H1 (cell line): ENCODE measurements around the gene RASL10A. TPM values are rescaled to one million over a fixed set of nuclear protein-coding genes. Genes with fewer than 3 reads are reported as not detected.
A peak's percentile ranks its signal among the peaks of the same experiment; 100 is the strongest.

Experiments
- CTCF ChIA-PET: fragments of 300-600 bp; sonication (Branson Sonifier 250); formaldehyde crosslinking; loops from one replicate; lab custom pipeline; 2021; ENCODE audit not compliant: partially characterized antibody; lab: Charles Lee
- POLR2A ChIA-PET: fragments of 300-600 bp; sonication (Branson Sonifier 250); formaldehyde crosslinking; loops from one replicate; lab custom pipeline; 2021; ENCODE audit warnings: inconsistent platforms; ENCODE audit not compliant: partially characterized antibody; lab: Charles Lee
- DNase-seq, 2 experiments: peaks; one replicate each; pipeline versions ENCODE4 v3.0.0 to v3.0.0-alpha.2; 2010 to 2022; ENCODE audit warnings: low spot score in 2 of 2, low read depth in 1 of 2, mixed read lengths in 1 of 2
- FAIRE-seq: peaks from 2 replicates; lab custom pipeline; 2011; peaks lifted over from hg19 to GRCh38; lab: Jason Lieb, UNC
- H2AFZ ChIP-seq: 2 replicates; pipeline ENCODE4 v1.8.1; 2012; ENCODE audit warnings: low read length, inconsistent platforms
- H2AK5ac ChIP-seq: 2 replicates; pipeline ENCODE4 v1.6.1; 2013; ENCODE audit warnings: low read depth, low read length
- H2BK120ac ChIP-seq: replicated peaks from 2 replicates; pipeline ENCODE3; 2013; ENCODE audit warnings: low read depth, low read length, inconsistent platforms
- H2BK12ac ChIP-seq: 2 replicates; pipeline ENCODE4 v1.6.1; 2013; ENCODE audit warnings: low read depth, low read length
- H2BK15ac ChIP-seq: 2 replicates; pipeline ENCODE4 v1.6.1; 2013; ENCODE audit warnings: low read length
- H2BK20ac ChIP-seq: 2 replicates; pipeline ENCODE4 v1.6.1; 2013; ENCODE audit warnings: low read length
- H2BK5ac ChIP-seq: 2 replicates; pipeline ENCODE4 v1.6.1; 2013; ENCODE audit warnings: low read depth, low read length
- H3K14ac ChIP-seq: 2 replicates; pipeline ENCODE4 v1.6.1; 2013; ENCODE audit warnings: inconsistent platforms; ENCODE audit not compliant: insufficient read length
- H3K18ac ChIP-seq: 2 replicates; pipeline ENCODE4 v1.6.1; 2013; ENCODE audit warnings: low read length; ENCODE audit errors: extremely low read depth
- H3K23ac ChIP-seq: 2 replicates; pipeline ENCODE4 v1.6.1; 2013; ENCODE audit warnings: inconsistent platforms; ENCODE audit not compliant: insufficient read length
- H3K23me2 ChIP-seq: 2 replicates; pipeline ENCODE4 v1.6.1; 2013; ENCODE audit warnings: low read depth, low read length
- H3K27ac ChIP-seq: 2 replicates; pipeline ENCODE4 v1.6.1; 2011; ENCODE audit warnings: low read depth, low read length, inconsistent platforms
- H3K27me3 ChIP-seq, 4 experiments: replicated peaks in 1 of 4; 1 replicate in 1 of 4; 2 replicates in 3 of 4; pipeline versions ENCODE4 v1.6.1 to v1.8.1; 2011 to 2013; ENCODE audit warnings: low read length in 3 of 4, mild to moderate bottlenecking in 3 of 4, inconsistent platforms in 2 of 4, mixed read lengths in 2 of 4, moderate library complexity in 1 of 4; ENCODE audit not compliant: control insufficient read depth in 3 of 4, insufficient read depth in 3 of 4; ENCODE audit errors: extremely low read depth in 1 of 4
- H3K36me3 ChIP-seq, 4 experiments: 2 replicates each; pipeline versions ENCODE4 v1.6.1 to v1.8.1; 2011 to 2013; ENCODE audit warnings: mild to moderate bottlenecking in 4 of 4, low read length in 3 of 4, moderate library complexity in 2 of 4, control low read depth in 1 of 4, inconsistent platforms in 1 of 4; ENCODE audit not compliant: insufficient read depth in 4 of 4, control insufficient read depth in 2 of 4
- H3K4ac ChIP-seq: replicated peaks from 2 replicates; pipeline ENCODE3; 2013; ENCODE audit warnings: low read length, low read depth, mixed read lengths, inconsistent platforms; ENCODE audit not compliant: insufficient read length
- H3K4me1 ChIP-seq, 4 experiments: replicated peaks in 1 of 4; 1 replicate in 1 of 4; 2 replicates in 3 of 4; pipeline versions ENCODE4 v1.6.1 to v1.8.1; 2011 to 2013; ENCODE audit warnings: low read length in 3 of 4, inconsistent platforms in 2 of 4, mixed read lengths in 1 of 4; ENCODE audit not compliant: insufficient read depth in 4 of 4, control insufficient read depth in 3 of 4
- H3K4me2 ChIP-seq, 2 experiments: 2 replicates each; pipeline versions ENCODE4 v1.6.1 to v1.8.1; 2011 to 2013; ENCODE audit warnings: low read depth in 2 of 2, low read length in 2 of 2, control low read depth in 1 of 2, inconsistent platforms in 1 of 2, mild to moderate bottlenecking in 1 of 2; ENCODE audit not compliant: insufficient read depth in 1 of 2
- H3K4me3 ChIP-seq, 4 experiments: fragments of 200-600, 300-600 bp in 1 of 4; sonication (generic), shearing (Covaris generic), sonication (Bioruptor Twin) in 1 of 4; 2 replicates each; pipeline versions ENCODE4 v1.5.1 to v1.8.1; 2011 to 2016; ENCODE audit warnings: low read length in 4 of 4, low read depth in 3 of 4, control low read depth in 2 of 4, inconsistent platforms in 2 of 4, mild to moderate bottlenecking in 2 of 4, mixed read lengths in 1 of 4, moderate library complexity in 1 of 4; ENCODE audit not compliant: insufficient read depth in 2 of 4; ENCODE audit errors: extremely low read depth in 1 of 4
- H3K56ac ChIP-seq: replicated peaks from 2 replicates; pipeline ENCODE3; 2013; ENCODE audit warnings: low read depth, mild to moderate bottlenecking, mixed read lengths, low read length, inconsistent platforms; ENCODE audit not compliant: insufficient read length
- H3K79me1 ChIP-seq: 2 replicates; pipeline ENCODE4 v1.6.1; 2013; ENCODE audit warnings: low read depth, low read length, control low read depth
- H3K79me2 ChIP-seq, 2 experiments: 2 replicates each; pipeline versions ENCODE4 v1.6.1 to v1.8.1; 2012 to 2013; ENCODE audit warnings: low read length in 2 of 2, mild to moderate bottlenecking in 2 of 2, inconsistent platforms in 1 of 2; ENCODE audit not compliant: insufficient read depth in 2 of 2, control insufficient read depth in 1 of 2
- H3K9ac ChIP-seq, 4 experiments: replicated peaks in 1 of 4; 1 replicate in 1 of 4; 2 replicates in 3 of 4; pipeline versions ENCODE4 v1.6.1 to v1.8.1; 2011 to 2013; ENCODE audit warnings: low read depth in 3 of 4, low read length in 3 of 4, control low read depth in 2 of 4, mild to moderate bottlenecking in 2 of 4, moderate library complexity in 2 of 4, inconsistent platforms in 1 of 4; ENCODE audit errors: extremely low read depth in 1 of 4
- H3K9me3 ChIP-seq, 2 experiments: 2 replicates each; pipeline versions ENCODE4 v1.6.1 to v1.8.1; 2012 to 2013; ENCODE audit warnings: mild to moderate bottlenecking in 2 of 2, moderate library complexity in 2 of 2, control low read depth in 1 of 2, inconsistent platforms in 1 of 2, low read depth in 1 of 2, low read length in 1 of 2, mixed read lengths in 1 of 2; ENCODE audit not compliant: insufficient read depth in 2 of 2
- H4K20me1 ChIP-seq, 2 experiments: replicated peaks in 1 of 2; 2 replicates each; pipeline versions ENCODE3 to v1.8.1; 2011 to 2013; ENCODE audit warnings: inconsistent platforms in 2 of 2, low read length in 2 of 2, mild to moderate bottlenecking in 1 of 2; ENCODE audit not compliant: insufficient read depth in 2 of 2, control insufficient read depth in 1 of 2
- H4K5ac ChIP-seq: 2 replicates; pipeline ENCODE4 v1.6.1; 2013; ENCODE audit warnings: low read length, low read depth, mixed read lengths, inconsistent platforms; ENCODE audit not compliant: insufficient read length
- H4K8ac ChIP-seq: 2 replicates; pipeline ENCODE4 v1.8.0; 2013; ENCODE audit warnings: mild to moderate bottlenecking, moderate library complexity, low read length, inconsistent platforms; ENCODE audit not compliant: insufficient read depth; ENCODE audit errors: extremely low read depth
- H4K91ac ChIP-seq: replicated peaks from 2 replicates; pipeline ENCODE3; 2013; ENCODE audit warnings: low read length, mixed read lengths, inconsistent platforms; ENCODE audit not compliant: insufficient read length
- CBX8 ChIP-seq: fragments of 300-800, 300-1000 bp; sonication (generic); IDR thresholded peaks from 2 replicates; pipeline ENCODE4 v1.7.1; 2016; ENCODE audit warnings: low read depth, low read length, borderline replicate concordance
- CHD1 ChIP-seq: IDR thresholded peaks from 2 replicates; pipeline ENCODE4 v1.6.1; 2012; ENCODE audit warnings: low read depth, low read length, improper control_type of control experiment
- E2F6 ChIP-seq: IDR thresholded peaks from 2 replicates; pipeline ENCODE4 v1.6.1; 2012; ENCODE audit warnings: inconsistent platforms
- JUN ChIP-seq: IDR thresholded peaks from 2 replicates; pipeline ENCODE4 v1.6.1; 2011; ENCODE audit warnings: low read depth, mild to moderate bottlenecking, improper control_type of control experiment, low read length
- KDM1A ChIP-seq: fragments of 200-600, 300-600 bp; sonication (generic); IDR thresholded peaks from 2 replicates; pipeline ENCODE4 v1.7.1; 2016; ENCODE audit warnings: mild to moderate bottlenecking, low read length, borderline replicate concordance
- PHF8 ChIP-seq: fragments of 200-600 bp; sonication (generic); conservative IDR thresholded peaks from 2 replicates; pipeline ENCODE4 v1.7.1; 2012; ENCODE audit warnings: low read depth, mild to moderate bottlenecking, inconsistent platforms, low read length, moderate library complexity
- RFX5 ChIP-seq: IDR thresholded peaks from 2 replicates; pipeline ENCODE4 v1.6.1; 2011; ENCODE audit warnings: low read depth, low read length, improper control_type of control experiment, borderline replicate concordance
- TAF1 ChIP-seq: IDR thresholded peaks from 2 replicates; pipeline ENCODE4 v1.6.1; 2011; ENCODE audit warnings: mild to moderate bottlenecking, low read depth, low read length
- TAF7 ChIP-seq: optimal IDR thresholded peaks from 2 replicates; pipeline ENCODE3; 2011; ENCODE audit warnings: low read depth, mild to moderate bottlenecking, inconsistent platforms, low read length, moderate library complexity, borderline replicate concordance
- TCF12 ChIP-seq: IDR thresholded peaks from 2 replicates; pipeline ENCODE4 v1.6.1; 2011; ENCODE audit warnings: low read depth, mild to moderate bottlenecking, low read length
- WGBS, 2 experiments: shearing (Covaris generic) in 1 of 2; methylation state at CpG; one replicate each; pipeline versions ENCODE4 v1.1.6 to v1.1.7; 2013 to 2015; ENCODE audit warnings: low lambda C conversion rate in 2 of 2, mixed read lengths in 2 of 2, inconsistent platforms in 1 of 2, low coverage in 1 of 2, missing lambda C conversion rate in 1 of 2; ENCODE audit not compliant: insufficient replicate concordance in 2 of 2, insufficient coverage in 1 of 2, insufficient read length in 1 of 2; ENCODE audit errors: extremely low coverage in 1 of 2, missing lambda C conversion rate in 1 of 2; 5-methylcytosine and 5-hydroxymethylcytosine counted together
- polyA plus RNA-seq, 7 experiments: library from polyadenylated mRNA; depleted of rRNA in 3 of 7; stranded (reverse) in 5 of 7; unstranded in 2 of 7; fragments of >200 nt in 5 of 7; fragments of 200-250 nt in 2 of 7; gene quantifications; 1 replicate in 5 of 7; 2 replicates in 1 of 7; 4 replicates in 1 of 7; pipeline versions ENCODE4 v1.2.1 to v1.2.3, GENCODE V29; 2011 to 2013; ENCODE audit warnings: missing spikeins in 2 of 7, mixed read lengths in 2 of 7
- total RNA-seq: library from RNA; stranded (reverse); fragmentation: NEBNext Ultra II Directional; extraction: Animal tissue kit (Norgen Biotek cat#: 25700); gene quantifications from 2 replicates; pipeline ENCODE4 v1.2.1, GENCODE V29; 2021

Gene RASL10A
- total and polyA plus RNA-seq, 2 of the 8 experiments (the other 6 are each of a cell fraction or from before 2014, with no cell fraction given): 1.1 to 1.5 TPM

GRCh38 chr22:29312218-29313125 lies 3.0 kb downstream of the RASL10A start:
- H4K20me1 ChIP-seq: peaks cover 6 to 13% of the 10 kb centered on the region in 2 experiments
- H3K14ac ChIP-seq: no peak overlapping the region
- H3K23me2 ChIP-seq: peaks cover 8% of the 10 kb centered on the region; the same call in 1 of the 2 replicates
- no peak overlapping the region for H3K23ac ChIP-seq
- H2BK20ac ChIP-seq: no peak overlapping the region
- H2AK5ac ChIP-seq: no peak overlapping the region
- no peak overlapping the region for H4K5ac ChIP-seq
- no peak overlapping the region for H2BK5ac ChIP-seq
- H3K4me3 ChIP-seq: no peak overlapping the region
- DNase-seq (peak in 1 of 2 experiments; percentile 46), FAIRE-seq (no peak)
- no peak overlapping the region for H3K27ac ChIP-seq
- H3K56ac ChIP-seq: no peak overlapping the region
- H3K27me3 ChIP-seq: peaks cover 29 to 50% (median 43%) of the 10 kb centered on the region in 4 experiments
- no peak overlapping the region for H4K91ac ChIP-seq
- no peaks in the 10 kb centered on the region for H3K79me2 ChIP-seq
- CTCF ChIA-PET: interaction anchor here (0.6 to 4.1 kb wide), 25 partner anchors 8 to 247 kb away, joined by 3 to 41 read pairs (median 4); no protein-coding TSS in a partner anchor
- peaks cover 0 to 16% (median 10%) of the 10 kb centered on the region in 4 experiments; a peak in 6 of 7 replicates for H3K4me1 ChIP-seq
- H3K36me3 ChIP-seq: peaks cover 0 to 12% (median 0%) of the 10 kb centered on the region in 4 experiments; a peak in 1 of 8 replicates
- no peak overlapping the region for H2BK15ac ChIP-seq
- whole genome bisulfite sequencing, 2 experiments: 94% methylated on average over 24 of the region's 25 CpGs; no CpG with 5 or more reads in 1 of the 2 experiments
- H3K79me1 ChIP-seq: no peaks in the 10 kb centered on the region
- no peak overlapping the region for H3K4me2 ChIP-seq
- H3K9me3 ChIP-seq: peaks cover 7 to 8% of the 10 kb centered on the region in 2 experiments; a peak in 3 of 4 replicates
- H3K4ac ChIP-seq: no peak overlapping the region
- no peak overlapping the region; a peak in 1 of 7 replicates for H3K9ac ChIP-seq
- no peak overlapping the region for H2BK12ac ChIP-seq
- POLR2A ChIA-PET: interaction anchor here (0.7 to 4.4 kb wide), 11 partner anchors 10 to 241 kb away, joined by 3 to 44 read pairs (median 4); partner anchors contain the start of genes EWSR1, NEFH, RHBDD3 and THOC5
- H2BK120ac ChIP-seq: no peak overlapping the region
- no peak overlapping the region for H3K18ac ChIP-seq
- no peak overlapping the region for H2AFZ ChIP-seq
- H4K8ac ChIP-seq: no peak overlapping the region
- TF ChIP-seq RFX5 (no peak), CHD1 (no peak), TAF7 (no peak), TCF12 (no peak), CBX8 (no peak), KDM1A (no peak), E2F6 (no peak), TAF1 (no peak), JUN (no peak), PHF8 (no peak)
